Activated gamma-delta T cell treated with Interleukin-2 at 50 U/mL for 16 hours (primary cell): Measurements from ENCODE around the gene ZGRF1.
"Not testable (repeated sequence)": the region's sequence is repeated elsewhere in the genome, so short reads cannot be mapped to it uniquely, and the experiment has no call there.

Experiments
- DNase-seq: peaks from one replicate; pipeline ENCODE4 v3.0.0-alpha.2; 2020

The ZGRF1 gene

DNA sequence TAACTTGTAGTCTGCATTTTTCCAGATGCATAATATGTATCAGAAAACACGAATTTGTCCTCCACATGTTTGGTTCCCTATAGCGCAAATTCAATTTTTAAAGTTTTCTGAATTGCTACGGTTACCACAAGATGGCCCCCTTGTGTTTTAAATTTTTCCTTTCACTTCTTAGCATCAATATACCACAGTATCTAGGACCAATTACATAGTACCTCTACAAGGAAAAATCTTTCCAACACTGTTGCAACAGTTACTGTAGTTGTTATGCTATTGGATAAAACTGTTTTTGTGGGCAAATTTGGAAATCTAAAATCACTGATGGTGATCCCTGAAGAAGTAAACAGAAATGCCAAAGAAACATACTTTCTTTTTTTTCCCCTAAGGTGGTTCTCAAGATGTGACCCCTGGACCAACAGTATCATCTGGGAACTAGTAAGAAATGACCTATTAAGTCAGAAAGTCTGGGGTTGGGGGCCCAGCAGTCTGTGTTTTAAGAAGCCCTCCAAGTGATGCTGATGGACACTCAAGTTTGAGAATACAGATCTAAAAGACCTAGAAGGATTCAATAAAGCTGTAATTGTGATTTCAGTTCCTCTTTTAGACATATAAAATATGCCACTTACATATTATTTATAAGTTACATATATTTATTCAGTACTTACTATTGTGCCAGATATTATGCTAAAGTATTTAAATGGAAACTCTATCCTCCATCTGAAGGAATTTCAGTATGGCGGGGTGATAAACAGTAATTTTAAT, 3.1 kb downstream of the ZGRF1 start:
- DNase-seq = no peak

DNA sequence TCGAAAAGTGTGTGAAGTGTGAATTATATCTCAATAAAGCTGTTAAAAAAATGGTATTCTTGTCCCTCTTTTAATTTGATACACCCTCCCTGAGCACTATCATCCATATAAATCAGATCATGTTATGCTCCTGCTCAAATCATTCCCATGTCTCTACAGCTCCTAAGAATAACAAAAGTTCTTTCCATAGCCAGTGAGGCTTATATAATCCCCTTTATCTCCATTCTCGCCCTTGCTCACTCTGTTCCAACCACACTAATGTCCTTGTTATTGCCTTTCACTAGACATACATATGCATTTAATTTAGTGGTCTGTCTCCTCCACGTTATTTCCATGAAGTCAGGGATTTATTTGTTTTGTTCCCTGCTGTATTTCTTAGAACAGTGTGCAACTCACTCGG, 10.5 kb downstream of the ZGRF1 start:
- no peak for DNase-seq

DNA sequence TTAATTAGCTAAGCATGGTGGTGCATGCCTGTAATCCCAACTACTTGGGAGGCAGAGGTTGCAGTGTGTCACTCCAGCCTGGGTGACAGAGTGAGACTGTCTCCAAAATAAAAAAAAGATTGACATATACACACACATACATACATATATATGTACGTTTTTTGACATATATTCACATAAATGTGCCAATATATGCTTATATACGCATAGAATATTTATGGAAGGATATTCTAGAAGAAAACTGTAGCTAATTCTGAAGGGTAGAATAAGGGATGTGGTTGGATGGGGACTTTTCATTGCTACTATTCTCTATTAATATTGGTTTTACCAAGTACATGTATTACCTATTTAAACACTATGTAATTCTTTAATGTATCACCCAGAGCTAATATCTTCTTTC, 19.7 kb downstream of the ZGRF1 start:
- DNase-seq = no peak

DNA sequence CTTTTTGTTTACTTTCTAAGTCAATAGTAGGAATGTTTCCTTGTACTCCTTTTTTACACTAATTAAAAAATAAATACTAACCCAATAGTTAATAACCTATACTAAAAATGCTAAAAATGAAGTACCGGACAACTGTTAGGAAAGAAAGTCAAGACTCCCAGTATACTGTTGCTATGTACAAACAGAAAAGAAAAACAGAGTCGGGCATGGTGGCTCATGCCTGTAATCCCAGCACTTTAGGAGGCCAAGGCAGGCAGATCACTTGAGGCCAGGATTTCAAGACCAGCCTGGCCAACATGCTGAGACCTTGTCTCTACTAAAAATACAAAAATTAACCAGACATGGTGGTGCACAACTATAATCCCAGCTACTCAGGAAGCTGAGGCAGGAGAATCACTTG, 23.9 kb downstream of the ZGRF1 start:
- not testable (repeated sequence) for DNase-seq

DNA sequence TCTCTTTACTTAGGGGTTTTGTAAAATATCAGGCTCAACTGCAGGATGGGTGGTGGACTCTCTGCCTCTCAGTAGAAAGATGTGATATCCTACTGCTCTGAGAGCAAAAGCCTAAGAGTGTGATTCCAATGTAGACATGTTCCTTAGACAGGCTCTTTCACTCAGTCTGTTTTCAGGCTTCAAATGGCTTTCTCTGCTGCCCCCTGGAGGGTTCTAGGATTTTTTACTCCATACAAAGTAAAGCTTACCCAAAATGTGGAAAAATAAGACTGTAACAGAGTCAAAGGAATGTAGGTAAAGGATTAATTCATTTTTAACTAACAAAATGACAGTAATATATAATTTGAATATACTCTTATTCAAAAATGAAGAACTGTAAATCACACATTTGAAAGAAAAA, 32.1 kb downstream of the ZGRF1 start:
- DNase-seq = peak; percentile 21

DNA sequence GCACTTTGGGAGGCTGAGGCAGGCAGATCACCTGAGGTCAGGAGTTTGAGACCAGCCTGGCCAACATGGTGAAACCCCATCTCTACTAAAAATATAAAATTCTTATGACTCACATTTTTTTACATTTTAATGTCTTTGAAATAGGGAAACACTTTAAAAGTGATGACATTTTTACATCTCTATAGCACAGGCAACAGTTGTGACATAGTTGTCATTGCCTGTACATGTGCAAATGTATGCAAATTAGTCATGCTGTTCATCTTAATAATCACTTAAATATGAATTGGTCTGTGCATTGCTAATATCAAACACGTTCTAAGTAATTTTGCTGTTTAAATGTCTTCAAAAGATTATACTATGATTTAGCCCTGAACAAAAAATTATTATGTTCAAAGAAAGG, 41.7 kb downstream of the ZGRF1 start:
- DNase-seq = no peak

DNA sequence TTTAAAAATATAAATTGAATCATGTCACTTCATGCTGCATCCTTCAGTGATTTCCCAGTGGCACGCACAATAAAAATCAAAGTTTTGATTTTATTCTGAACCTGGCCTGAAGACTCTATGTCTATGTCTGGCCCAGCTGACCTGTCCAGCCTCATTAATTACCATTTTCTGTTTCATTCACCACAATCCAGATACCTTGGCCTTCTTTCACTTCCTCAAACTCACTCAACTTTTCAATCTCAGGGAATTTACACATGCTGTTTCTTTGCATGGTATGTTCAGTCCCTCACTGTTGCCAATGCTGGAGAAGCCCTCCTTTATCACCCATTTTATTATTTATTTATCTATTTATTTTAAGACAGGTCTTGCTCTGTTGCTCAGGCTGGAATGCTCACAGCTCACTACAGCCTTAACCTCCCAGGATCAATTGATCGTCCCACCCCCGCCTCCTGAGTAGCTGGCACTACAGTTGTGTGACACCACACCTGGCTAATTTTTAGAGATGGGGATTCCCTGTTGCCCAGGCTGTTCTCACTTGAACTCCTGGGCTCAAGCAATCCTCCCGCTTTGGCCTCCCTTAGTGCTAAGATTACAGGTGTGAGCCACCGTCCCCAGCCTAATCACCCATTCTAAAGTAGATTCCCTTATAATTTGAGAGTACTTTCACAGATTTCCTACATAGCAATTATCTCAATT, 43.1 kb downstream of the ZGRF1 start:
- DNase-seq = no peak

DNA sequence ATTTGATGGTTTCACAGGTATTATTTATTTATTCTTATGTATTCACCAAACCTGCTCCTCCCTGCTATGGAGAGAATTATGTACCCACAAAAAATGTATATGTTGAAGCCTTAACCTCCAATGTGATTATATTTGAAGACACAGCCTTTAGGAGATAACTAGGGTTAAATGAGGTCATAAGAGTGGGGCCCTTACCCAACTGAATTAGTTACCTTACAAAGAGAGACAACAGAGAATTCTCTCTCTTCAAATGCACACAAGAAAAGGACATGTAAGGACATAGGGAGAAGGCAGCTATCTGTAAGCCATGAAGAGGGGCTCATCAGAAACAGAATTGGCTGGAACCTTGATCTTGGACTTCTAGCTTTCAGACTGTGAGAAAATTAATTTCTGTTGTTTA, 44.0 kb downstream of the ZGRF1 start:
- DNase-seq = no peak

DNA sequence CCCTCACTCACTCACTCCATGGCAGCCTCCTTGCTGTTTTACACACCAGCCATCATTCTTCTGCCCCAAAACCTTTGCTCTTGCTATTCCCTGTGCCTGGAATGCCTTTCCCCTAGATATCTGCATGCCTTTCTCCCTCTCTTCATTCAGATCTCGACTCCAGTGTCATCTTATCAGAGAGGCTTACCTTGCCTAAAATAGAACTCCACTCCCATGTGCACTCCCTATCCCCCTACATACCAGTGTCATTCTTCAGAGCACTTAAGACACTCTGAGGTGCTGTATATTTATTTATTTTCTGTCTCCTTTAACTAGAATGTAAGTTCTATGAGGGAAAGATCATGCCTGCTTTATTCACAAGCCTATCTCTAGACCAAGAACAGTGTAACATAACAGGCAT, 45.1 kb downstream of the ZGRF1 start:
- no peak for DNase-seq

DNA sequence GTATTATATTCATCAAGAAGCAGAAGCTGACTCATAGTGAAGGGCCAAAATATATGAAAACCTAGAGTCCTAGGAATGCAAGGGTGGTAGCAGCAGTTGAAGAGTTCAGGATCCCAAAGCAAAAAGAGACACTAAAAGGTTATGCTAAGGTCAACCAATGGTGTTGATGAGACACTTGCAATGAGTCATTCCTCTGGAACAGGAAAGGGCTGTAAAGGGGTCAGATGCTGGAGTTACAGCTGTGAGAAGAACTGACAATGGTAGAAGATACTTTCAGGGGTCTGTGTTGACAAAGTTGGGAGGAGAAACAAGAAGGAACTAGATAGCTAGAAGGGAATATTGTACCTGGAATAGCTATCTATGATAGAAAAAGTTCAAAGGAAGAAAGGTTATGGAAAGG, 47.5 kb downstream of the ZGRF1 start:
- no peak for DNase-seq

DNA sequence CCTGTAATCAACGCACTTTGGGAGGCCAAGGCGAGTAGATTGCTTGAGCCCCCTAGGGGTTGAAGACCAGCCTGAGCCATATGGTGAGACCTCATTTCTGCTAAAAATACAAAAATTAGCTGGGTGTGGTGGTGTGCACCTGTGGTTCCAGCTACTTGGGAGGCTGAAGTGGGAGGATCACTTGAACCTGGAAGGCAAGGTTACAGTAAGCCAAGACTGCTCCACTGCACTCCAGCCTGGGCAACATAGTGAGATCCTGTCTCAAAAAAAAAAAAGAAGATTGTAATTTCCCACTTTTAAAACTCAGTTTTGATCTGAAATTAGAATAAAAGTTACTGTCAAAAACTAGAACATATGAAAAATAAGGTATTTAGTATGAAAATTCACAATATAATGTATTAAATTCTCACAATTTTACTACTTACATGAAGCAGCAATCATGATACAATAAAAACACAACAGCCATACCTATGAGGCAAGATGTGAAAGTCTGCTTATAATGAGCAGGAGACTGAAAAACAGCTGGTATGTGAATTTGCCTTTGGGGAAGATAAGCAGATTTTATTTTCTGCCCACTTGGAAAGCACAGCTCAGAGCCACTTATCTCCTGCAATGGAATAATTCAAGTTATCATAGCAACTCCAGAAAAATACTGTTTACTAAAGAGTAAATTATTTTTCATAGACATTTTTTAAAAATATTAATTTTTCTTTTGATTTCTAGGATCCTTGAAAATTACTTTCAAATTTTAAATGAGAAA, 50.6 kb downstream of the ZGRF1 start:
- DNase-seq = no peak

DNA sequence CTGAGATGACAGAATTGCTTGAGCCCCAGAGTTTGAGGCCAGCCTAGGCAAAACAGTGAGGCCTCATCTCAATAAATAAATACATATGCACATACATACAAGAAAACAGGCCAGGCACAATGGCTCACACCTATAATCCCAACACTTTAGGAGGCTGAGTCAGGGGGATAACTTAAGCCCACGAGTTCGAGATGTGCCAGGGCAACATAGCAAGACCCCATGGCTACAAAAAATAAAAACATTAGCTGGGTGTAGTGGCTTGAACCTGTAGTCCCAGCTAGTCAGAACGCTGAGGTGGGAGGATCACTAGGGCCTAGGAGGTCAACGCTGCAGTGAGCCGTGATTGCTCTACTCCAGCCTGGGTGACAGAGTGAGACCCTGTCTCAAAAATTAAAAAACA, 69.2 kb downstream of the ZGRF1 start:
- DNase-seq = no peak

DNA sequence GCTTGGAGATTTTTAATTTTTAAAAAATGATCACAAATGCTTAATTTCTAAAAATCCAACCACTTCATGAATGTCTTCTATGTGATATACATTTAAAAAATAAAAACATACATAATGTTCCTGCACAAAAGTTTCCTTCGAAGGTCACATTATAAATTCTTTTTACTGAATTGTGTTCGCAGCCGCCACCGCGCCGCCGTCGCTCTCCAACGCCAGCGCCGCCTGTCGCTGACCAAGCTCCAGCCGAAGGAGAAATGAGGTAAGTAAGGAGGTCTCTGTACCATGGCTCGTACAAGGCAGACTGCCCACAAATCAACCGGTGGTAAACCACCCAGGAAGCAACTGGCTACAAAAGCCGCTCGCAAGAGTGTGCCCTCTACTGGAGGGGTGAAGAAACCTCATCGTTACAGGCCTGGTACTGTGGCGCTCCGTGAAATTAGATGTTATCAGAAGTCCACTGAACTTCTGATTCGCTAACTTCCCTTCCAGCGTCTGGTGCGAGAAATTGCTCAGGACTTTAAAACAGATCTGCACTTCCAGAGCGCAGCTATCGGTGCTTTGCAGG, 71.9 kb downstream of the ZGRF1 start:
- DNase-seq = no peak

DNA sequence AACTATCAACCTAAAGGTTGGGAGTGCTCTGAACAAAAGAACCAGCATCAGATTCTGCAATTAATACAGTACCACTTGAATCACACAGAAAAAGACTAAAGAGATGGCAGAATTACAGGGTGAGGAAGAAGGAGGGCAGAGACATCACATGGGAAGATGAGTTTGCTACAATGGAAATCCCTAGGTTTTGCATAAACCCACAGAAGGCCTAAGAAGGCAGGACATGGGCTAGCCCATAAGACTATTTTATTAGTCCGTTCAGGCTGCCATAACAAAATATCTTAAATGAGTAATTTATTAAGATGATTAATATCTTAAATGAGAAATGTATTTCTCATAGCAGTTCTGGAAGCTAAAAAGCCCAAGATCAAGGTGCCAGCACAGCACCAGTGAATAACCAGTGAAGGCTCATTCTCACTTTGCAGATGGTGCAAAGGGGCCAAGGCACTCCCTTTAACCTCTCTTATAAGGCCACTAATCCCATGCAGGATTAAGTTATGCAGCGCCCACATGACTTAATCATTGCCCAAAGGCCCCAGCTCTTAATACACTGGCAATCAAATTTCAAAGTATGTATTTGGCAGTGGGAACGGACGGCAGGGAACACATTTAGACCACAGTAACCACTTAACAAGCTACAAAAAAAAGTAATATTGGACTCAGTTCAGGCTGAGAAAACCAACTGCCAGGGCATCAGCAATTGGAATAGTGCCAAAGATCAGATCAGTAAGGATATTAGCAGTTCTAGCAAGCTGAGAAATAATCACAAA, 73.1 kb downstream of the ZGRF1 start:
- no peak for DNase-seq

DNA sequence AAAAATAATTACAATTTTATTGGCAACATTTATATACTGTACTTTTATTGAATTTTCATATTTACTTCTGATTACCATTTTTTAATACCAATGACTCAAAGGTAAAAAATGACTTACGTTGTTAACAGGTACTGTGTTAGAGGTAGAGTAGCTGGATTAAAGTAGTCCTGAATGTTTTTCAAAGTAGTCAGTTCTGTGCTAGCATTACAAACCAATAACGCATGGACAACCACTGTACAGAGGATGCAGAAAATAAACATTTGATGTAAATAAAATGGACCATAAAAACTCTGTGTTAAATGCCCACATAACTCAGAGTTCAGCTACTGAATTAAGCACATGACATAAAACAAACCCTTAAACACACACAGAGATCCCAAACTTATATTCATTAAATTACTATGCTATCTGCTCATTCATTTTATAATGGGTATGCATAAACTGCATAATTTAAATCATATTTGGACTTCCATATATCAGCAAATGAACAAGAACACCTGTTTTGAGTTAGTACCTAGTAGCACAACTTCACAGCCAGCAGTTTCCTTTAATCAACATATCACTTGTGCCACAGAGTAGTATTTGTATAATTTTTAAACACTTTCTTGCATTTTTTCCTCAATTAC, 74.3 kb downstream of the ZGRF1 start:
- no peak for DNase-seq

DNA sequence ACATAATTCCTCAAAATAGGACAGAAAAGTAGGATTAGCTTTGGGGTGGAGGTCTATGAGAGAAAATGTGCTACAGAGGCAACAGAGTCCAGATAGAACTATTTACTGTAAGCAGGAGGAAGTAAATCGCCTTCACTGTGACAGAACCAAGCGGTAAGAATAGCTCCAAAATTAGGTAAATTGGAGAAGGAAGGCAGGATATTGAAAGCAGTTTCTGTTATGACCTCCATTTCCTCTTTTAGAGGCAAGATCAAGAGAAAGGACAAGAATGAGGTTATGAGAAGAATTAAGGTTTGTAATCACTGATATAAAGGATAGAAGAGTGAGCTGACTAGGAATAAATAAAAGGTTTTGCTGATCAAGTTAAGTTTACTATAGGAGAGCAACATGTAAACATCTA, 76.6 kb downstream of the ZGRF1 start:
- no peak for DNase-seq

DNA sequence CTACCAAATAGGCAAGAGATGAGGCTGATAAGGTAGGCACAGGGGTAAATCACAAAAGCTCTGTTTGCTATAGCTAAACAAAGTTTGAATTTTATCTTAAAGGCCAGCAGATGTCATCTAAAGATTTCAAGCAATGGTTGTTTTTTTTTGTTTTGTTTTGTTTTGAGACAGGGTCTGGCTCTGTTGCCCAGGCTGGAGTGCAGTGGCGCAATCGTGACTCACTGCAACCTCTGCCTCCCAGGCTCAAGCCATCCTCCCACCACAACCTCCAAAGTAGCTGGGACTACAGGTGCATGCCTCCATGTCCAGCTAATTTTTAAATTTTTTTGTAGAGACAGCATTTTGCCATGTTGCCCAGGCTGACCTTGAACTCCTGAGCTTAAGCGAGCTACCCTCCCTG, 77.7 kb downstream of the ZGRF1 start:
- DNase-seq = no peak

DNA sequence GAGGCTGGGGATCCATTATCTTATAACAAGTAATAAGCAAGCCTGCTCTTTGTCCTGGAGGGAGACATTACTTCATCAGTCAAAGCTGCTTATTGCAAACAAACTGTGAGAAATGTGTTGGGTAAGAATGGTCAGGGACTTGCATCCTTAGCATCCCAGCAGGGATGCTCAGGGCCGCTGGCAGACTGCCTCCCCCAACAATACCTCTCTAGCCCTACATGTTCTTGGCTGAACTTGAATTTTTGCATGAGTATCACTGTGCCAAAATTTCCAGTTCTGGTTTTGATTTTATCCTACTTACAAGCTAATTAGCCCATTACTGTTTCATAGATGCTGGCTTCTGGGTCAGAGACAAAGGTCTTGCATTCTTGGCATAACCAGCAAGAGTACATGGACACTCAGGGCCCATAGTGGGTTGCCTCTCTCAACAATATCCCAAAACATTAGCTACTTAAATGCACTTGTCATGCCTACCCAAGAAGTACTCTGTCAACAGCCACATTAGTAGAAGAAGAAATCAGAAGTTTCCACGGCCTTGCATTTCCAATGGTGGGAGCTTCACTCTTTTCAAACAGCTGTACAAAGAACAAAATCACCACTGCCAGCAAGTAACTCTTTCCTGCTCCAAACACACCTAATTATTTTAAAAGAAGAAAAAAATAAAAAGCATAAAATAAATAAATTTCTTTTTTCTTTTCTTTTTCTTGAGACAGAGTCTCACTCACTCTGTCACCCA, 78.9 kb downstream of the ZGRF1 start:
- DNase-seq = no peak

DNA sequence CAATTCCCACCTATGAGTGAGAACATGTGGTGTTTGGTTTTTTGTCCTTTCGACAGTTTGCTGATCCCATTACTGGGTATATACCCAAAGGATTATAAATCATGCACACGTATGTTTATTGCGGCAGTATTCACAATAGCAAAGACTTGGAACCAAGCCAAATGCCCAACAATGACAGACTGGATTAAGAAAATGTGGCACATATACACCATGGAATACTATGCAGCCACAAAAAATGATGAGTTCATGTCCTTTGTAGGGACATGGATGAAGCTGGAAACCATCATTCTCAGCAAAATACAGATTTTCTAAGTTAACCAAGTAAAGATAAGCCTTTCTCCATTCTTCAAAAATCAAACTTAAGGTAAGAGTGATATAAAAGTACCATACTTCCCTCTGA, 82.4 kb downstream of the ZGRF1 start:
- not testable (repeated sequence) for DNase-seq

DNA sequence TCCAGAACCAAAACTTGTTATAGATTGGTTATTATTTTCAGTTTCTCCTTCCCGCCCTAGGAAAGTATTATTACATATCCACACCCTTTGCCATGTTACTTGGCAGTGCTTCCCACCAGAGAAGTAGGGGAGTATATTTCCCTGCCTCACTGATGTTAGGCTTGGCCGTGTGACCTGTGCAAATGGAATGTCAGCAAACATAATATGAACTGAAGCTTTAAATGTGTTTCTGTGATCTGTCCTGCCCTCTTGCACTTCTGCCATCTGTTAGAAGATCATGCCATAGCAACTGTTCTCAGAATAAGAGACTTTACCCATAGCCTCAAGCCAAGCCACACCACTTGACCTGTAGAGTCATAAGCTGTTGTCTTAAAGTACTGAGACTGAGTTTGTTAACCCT, 84.0 kb downstream of the ZGRF1 start:
- DNase-seq = no peak

DNA sequence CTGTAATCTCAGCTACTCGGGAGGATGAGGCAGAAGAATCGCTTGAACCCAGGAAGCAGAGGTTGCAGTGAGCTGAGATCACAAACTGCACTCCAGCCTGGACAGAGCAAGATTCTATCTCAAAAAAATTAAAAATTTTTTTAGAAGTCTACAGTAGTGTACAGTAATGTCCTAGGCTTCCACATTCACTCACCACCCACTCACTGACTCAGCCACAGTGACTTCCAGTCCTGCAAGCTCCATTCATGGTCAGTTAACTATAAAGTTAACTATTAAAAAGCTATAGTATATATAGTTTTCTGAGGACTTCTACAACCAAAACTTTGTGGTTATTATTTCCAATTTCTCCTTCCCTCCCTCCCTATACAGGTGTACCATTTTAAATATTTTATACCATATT, 86.0 kb downstream of the ZGRF1 start:
- no peak for DNase-seq

DNA sequence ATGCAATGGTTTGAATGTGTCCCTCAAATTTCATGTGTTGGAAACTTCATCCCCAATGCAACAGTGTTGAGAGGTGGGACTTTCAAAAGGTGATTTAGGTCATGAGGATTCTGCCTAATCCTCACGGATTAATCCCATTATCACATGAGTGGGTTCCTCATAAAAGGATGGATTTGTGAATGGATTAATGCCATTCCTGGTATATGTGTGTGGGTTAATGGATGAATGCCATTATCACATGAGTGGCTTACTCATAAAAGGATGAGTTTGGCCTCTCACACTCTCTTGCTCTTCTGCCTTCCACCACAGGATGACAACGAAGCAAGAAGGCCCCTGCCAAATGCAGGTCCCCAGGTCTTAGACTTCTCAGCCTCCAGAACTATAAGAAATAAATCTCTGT, 90.2 kb downstream of the ZGRF1 start:
- DNase-seq = no peak
